Measurements from ENCODE around the gene BPIFA2.
"Not testable (repeated sequence)": the region's sequence is repeated elsewhere in the genome, so short reads cannot be mapped to it uniquely, and the experiment has no call there.

Gene BPIFA2, protein sequence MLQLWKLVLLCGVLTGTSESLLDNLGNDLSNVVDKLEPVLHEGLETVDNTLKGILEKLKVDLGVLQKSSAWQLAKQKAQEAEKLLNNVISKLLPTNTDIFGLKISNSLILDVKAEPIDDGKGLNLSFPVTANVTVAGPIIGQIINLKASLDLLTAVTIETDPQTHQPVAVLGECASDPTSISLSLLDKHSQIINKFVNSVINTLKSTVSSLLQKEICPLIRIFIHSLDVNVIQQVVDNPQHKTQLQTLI

DNA sequence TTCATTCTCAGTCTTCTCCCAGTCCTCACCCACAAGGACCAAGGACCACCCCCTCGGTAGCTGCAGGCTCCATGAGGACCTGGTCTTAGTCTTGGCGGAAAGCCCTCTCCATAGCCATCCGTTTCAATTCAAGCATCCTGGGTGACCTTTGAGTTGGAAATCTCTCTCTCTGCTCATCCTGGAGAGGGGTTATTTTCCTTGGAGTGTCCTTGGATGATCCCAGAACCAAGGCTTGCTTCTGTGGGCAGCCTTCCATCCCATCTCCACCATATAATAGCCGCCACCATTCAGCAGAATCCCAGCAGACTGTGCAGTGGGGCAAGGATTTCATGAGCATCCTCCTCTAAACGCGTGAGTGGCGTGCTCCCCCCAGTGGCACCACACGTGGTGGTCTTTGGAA lies at the start of gene BPIFA2:
Gene BPIFA2, plus strand, starts transcription at position 301 of the 400 bp plus-strand sequence. CDS start 987 bp downstream, outside the sequence.
- DNase-seq, result no peak

DNA sequence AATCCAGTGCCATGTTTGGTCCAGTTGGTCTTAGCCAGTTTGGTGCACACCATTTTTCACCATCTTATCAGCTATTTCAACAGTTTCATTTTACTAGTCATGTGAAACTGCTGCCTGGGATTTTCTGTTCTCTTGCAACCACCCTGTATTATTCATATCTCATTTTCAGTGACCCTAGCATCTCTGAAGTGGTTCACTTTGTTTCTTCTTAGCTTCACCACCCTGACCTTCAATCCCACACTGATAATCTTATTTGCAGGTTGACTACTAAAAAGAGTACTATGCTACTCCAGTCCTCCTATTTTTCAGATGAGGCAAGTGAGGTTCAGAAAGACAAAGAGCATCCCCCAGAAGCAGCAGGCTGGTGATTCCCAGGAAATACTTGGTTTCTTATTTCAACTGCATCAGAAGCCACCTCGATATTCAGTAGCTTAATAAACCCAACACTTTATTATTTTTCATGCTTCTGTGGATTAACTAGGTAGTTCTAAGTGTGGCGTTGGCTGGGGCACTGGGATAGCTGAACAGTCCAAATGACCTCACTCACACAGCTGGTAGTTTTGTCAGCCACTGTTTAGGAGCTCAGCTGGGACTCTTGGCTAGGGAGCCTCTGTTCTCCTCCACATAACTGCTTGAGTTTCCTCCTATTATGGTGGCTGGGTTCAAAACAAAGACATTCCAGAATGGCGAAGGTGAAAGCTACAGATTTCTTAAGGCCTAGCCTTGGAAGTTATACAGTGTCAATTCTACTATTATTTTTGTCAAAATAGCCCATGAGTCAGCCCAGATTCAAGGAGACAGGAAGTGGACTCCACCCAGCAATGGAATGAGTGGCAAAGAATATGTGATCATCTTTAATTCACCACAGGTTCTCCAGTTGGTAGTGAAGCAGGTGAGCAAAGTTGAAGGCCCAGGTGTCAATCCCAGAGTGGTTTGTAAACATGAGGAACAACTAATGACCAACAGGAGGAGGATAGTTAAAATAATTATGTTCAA lies 47.9 kb upstream of the BPIFA2 start:
- DNase-seq, result no peak

DNA sequence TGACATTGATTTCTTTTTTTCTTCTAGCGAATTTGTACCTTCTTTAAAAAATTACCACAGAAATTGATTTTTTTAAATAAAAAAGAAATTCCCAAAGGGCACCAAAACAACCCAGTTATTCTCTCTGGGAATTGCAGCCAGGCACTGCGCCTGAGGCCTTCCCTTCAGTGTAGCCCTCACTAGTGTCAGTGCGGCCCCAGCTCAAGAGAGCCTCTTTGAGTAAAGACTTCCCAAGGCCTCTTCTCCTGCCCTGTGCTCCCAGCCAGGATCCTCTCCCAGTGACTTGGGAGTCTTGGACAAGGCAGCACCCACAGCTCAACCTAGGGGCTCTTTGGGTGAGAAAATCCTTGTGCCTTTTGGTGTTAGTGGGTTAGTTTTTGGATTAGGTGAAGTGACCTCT lies 47.0 kb upstream of the BPIFA2 start:
- no peak for DNase-seq

DNA sequence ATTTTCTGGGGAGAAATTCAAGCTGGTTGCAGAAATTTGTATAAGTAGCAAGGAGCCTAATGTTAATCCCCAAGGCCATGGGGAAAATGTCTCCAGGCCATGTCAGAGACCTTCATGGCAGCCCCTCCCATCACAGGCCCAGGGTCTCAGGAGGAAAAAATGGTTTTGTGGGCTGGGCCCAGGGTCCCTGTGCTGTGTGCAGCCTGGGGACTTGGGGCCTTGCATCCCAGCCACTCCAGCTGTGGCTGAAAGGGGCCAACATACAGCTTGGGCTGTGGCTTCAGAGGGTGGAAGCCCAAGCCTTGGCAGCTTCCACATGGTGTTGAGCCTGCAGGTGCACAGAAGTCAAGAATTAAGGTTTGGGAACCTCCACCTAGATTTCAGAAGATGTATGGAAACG lies 45.7 kb upstream of the BPIFA2 start:
- not testable (repeated sequence) for DNase-seq

DNA sequence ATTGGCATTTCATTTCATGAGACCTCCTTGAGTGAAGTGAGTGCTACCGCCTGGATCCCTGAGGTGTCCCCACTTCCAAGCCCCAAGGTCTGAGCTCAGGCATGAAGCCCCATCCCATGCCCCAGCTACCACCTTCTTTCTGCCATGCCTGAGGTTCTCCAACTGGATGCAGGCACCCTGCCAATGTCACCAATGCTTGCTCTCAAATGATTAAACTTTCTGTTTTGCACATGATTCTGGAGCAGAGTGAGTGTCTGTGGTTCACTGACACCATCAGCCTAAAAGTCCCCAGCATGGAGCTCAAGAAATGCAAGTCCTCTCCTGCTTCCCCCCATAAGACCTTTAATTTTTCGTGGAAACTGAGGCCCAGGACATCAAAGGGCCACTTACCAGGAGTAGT lies 43.7 kb upstream of the BPIFA2 start:
- DNase-seq, result no peak

DNA sequence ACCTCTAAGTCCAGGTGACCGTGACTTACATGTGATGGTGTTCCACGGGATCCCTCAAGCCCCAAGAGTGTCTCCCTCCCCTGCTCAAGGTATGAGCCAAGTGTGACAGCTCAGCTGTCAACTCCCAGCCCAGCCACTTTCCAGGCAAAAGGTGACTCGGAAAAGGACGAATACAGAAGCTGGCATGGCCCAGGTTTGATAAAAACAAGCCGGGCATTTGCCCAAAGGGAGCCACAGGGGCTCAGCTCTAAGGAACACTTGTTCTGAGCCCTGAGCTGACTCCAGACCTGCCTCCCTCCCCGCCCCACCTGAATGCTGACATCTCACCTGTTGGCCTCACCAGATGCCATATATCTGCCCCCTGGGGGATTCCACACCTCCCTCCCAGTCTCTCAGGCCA lies 43.0 kb upstream of the BPIFA2 start:
- no peak for DNase-seq

DNA sequence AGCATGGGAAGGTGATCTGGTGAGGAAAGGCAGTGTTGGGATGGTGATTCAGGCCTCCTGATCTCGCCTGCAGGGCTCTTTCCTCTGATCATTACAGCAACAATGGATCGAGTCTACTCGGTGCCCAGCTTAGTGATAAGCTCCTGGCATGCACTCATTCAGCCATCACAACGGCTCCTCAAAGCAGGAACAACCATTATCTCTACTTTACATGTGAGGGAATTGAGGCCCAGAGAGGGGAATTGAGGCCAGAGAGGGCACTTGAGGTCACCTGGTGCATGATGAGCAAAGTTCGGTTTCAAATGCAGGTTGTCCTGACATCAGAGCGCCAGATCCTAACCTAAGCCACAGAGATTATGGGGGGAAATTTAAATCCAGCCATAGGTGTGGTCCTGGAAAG lies 42.0 kb upstream of the BPIFA2 start:
- no peak for DNase-seq

DNA sequence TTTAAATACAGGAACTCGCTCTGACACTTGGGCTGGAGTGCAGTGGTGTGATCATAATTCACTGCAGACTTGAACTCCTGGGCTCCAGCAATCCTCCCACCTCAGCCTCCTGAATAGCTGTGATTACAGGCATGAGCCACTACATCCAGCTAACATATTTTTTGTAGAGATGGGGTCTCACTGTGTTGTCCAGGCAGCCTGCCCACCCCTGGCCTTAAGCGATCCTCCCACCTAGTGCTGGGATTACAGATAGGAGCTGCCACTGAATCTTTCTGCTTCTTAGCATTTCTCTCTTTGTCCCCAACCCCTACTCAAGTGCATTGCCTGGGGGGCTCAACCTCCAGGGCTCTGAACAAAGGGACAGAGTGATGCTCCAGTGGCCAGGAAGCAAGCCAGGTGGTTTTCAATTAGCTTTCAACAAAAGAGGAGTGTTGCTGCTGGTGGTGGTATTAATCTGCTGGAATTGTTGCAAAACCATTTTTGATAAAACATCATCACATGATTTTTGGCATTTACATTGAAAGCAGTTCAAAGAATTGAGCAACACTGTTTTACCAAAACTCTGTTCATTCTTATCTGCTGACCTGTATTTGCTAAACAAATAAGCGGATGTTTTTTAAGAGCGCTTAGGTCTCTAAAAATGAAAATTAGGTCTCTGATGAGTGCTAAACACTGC lies 40.4 kb upstream of the BPIFA2 start:
- no peak for DNase-seq

DNA sequence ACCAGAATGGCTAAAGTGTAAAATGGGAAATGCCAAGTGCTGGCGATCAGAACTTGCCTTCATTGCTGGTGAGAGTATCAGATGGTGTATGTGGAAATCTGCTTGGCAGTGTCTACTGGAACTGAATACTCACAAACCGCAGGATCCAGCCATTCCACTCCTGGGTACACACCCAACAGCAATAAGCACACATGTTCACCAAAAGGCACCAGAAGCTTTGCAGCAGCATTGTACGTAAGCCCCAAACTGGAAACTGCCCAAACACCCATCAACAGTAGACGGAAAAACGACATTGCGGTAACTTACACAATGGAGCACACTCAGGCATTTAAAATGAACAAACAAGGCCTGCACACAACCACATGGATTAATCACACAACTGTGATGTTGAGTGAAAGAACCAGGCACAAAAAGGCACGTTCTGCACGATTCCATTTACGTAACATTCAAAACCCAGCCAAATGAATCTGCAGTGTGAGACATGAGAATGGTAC lies 37.3 kb upstream of the BPIFA2 start:
- DNase-seq, result no peak

DNA sequence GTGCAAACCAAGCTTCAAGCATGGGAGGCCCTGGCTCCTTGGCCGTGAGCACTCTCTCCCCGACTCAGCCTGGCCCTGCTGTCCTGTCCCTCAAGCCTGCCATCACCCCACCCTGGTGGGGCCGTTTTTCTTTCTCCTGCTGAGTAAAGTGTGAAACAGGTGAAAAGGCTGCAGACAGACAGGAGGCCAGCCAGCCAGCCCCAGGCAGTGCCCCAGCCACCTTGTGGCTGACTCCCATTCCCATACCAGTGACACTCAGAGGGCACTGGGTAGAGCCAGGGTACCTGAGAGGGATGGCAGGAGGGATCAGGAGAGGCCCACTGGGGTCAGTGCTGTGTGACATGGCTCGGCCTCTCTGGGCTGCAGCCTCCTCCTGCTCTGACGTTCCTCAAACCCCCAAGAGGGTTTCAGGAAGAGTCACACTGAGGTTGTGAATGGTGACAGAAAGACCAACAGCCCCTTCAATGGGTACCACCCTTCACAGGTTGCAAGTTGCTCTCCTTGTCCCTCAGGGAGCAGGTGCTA lies 35.9 kb upstream of the BPIFA2 start:
- DNase-seq, result no peak

DNA sequence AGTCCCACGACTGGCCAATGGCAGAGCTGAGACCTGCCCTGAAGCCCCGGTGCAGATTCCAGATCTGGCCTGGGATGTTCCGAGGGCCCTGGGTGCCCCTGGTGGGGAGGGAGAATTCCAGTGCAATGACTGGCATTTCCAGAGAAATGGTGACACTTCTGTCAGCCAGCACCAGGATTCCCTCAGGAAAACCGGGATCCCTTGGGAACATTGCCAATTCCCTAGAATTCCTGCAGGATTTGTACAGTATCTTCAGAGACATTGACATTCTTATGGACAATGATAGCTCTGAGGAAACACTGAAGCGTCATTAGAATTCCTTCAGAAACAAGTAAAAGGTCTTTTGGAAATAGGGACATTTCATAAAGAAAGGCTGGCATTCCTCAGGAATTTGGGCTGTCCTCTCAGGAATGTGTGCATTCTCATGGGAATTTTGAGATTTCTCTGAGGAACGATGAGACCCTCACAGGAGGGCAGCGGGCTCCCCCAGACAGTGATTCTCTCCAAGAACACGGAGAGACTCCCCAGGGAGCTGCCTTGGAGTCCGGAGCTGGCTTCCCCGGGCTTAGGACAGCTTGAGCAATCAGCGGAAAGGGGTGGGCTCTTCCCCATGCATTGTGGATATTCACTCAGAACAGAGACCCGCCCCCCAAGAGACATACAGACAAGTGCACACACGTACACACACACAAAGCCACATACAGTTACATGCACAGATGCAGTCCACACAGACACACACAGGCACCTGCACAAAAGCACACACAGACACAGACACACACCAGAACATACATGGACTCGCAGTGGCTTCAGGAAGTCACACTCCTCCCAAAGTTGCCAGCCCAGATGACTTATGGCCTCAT lies 35.2 kb upstream of the BPIFA2 start:
- DNase-seq, result no peak

DNA sequence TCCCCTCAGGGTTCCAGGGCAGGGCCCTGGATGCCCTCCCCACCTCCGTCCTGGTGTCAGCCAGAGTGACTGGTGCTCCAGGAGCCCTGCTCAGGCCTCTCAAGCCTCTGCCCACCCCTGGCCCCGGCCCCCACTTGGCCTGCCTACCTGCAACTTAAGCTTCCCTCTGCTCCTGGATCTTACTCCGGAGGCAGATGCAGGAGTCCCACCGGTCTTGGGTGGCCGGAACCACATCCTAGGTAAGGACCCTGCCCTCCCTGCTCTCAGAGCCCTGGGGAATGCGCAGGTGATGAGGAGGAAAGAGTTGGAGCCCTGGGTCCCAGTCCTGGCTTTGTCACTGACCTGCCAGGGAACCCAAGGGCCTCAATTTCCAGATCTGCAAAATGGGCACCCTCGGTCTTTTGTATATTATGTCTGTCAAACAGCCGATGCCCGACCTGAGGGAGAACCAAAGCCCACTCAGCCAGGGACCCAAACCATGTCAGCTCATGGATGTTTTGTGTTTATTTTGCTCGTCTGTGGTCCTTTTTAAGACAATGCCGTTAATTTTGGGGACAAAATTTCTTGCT lies 34.5 kb upstream of the BPIFA2 start:
- DNase-seq, result no peak

DNA sequence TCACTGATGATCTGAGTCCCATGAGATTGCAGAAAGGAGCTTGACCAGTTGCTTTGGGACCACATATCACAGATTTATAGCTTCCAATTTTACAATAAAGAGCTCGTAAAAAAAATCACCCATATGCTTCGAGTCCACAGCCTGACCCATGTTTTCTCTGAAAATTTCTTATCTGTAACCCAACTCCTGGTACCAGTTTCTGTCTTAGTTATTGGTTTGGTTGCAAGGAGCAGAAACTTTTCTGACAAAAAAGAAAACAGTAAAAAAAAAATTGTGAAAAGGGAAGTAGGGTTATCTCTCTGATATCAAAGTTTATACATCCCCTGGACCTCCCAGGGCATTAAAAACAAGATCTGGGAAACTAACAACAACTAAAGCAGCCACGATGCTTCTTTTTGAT lies 30.8 kb upstream of the BPIFA2 start:
- DNase-seq, result no peak

DNA sequence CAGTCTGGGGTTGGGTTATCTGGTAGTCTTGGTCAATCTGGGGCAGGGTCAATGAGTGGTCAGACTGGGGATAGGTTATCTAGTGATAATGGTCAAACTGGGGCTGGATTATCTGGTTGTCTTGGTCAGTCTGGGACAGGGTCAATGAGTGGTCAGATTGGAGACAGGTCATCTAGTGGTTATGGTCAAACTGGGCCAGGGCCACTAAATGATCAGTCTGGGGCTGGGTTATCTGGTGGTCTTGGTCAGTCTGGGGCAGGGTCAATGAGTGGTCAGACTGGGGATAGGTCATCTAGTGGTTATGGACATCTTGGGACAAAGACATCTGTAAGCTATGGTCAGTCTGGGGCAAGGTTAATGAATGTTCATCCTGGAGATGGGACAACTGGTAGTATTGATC lies 28.5 kb upstream of the BPIFA2 start:
- no peak for DNase-seq

DNA sequence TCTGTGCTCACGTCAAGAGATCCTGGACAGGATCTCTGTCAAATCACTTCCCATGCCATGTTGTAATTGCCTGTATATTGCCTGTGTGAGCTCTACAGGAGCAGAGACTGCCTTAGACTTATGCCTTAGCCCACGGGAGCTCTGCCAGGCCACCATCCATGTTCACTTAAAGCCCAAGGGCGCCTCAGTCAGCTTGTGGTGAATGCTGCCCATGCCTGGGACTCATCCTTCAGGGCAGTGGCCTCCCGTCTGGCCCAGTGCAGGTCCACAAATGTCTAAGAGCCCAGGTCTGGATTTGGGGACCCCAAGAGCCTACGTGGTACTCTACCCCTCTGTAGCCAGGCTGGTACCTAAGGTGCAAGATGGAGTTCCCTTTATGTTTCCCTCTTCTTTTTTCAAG lies 22.4 kb upstream of the BPIFA2 start:
- no peak for DNase-seq

DNA sequence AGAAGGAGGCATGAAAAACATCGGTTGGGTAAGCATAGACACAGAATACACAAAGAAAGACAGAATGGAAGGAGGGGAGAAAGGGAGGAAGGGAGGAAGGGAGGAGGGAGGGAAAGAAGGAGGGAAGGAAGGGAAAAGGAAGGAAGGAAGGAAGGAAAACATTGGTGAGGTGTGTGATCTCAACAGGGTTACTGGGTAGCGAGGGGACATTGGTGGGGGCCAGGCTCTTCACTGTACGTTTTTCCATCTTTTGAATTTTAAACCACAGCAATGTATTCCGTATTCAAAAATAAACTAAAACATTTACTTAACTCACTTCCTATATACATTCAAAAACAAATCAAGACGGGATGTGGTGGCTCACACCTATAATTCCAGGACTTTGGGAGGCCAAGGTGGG lies 20.7 kb upstream of the BPIFA2 start:
- DNase-seq, result no peak

DNA sequence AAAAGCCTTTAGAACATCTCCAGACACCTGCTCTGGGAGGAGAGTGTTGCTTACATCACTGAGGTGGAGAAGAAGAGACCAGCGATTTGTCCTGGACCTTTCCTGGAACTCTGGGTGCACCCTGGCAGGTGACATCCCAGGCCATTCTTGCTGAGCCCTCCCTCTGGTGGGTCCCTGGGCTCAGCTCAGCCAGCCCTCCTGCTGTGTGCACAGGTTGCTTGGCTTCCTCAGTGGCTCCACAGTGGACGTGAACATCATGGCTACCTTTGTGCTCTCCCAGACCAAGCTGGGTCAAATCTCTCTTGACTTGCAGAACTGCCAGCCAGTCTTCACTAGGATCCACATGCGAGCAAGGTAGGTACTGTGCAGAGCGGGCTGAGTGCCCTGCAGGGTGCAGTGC lies 19.9 kb upstream of the BPIFA2 start:
- no peak for DNase-seq

DNA sequence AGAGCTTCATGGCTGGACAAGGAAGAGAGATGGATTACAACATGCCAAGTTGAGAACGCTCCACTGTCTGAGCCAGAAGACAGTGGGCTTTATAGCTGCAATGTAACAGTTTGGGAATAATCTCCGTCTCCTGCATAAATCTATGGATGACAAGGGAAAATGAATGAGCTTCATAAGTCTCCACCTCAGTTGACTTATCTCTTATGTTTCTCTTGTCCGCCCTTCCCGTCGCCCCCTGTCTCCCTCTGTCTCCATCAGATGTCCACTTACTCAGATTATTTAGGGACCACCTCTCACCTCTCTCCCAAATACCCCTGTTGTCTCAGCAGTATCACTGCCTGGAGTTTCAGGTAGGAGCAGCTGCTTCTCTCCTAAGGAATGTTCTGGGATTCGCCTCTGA lies 13.7 kb upstream of the BPIFA2 start:
- DNase-seq, result no peak

DNA sequence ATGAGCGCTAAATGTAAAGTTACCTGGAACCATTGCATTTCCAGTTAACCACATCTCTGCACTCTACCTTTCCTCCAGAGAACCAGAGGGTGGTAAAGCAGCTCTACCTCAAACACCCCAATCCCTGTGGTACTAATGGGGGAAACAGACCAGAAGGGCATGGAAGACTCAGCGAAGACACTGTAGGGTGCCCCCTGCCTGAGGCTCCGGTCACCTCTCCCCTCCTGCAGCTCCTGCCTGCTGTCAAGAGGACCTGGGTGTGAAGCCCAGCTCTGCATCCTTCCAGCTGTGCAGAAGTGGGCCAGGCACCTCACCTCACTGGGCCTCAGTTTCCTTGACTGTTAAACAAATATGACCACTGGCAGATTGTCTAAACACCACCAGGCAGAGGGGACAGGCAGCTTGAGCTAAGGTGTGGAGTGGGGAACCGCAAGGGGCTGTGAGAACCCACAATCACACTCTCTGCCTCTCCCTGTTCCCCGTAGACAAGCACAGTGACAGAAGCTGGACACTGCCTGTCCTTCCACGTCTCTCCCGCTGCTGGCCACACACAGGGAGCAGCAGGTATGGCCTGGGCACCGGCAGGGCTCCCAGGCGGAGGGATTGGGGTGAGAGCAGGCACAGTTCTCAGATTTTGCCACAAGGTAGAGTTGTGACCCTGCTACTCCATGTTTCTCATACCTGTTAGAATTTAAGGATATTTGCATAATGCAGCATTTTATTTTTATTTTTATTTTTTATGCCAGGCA lies 9.1 kb upstream of the BPIFA2 start:
- no peak for DNase-seq

DNA sequence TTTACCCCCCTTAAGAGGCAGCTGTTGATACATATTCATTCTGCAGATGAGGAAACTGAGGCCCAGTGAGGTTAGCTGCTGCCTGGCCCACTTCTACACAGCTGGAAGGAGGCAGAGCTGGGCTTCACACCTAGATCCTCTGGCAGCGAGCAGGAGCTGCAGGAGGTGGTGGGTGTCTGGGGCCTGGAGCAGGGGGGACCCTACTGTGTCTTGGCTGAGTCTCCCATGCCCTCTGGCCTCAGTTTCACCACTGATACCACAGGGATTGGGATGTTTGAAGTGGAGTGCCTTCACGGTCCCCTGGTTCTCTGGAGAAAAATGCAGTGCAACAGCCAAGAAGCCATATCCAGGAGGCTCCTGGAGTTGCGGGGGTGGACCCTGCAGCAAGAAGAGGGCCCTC lies 8.2 kb upstream of the BPIFA2 start:
- DNase-seq, result no peak

DNA sequence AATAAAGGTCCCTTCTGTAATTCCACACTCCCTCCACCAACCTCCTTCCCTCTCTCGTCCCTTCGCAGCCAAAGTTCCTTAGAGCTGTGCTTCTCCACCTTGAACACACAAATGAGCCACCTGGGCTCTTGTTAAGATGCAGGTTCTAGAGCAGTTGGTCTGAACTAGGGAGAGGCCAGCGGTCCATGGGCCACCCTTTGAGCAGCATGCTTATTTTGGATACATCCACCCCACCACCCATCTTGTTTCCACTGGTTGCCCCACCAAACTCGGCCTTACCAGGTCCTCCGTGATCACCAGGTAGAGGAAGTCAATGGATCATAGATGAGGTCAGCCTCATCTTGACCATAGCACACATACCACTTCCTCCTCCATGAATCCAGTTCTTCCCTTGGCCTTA lies 7.3 kb upstream of the BPIFA2 start:
- no peak for DNase-seq
